Muscle layer of colon (tissue), 2 donors: ENCODE measurements around the gene SLC13A4.

Experiments used
- H3K27ac ChIP-seq: one replicate; pipeline ENCODE4 v1.7.0; 2013; ENCODE audit warnings: low read depth, mild to moderate bottlenecking, low read length, moderate library complexity
- H3K27me3 ChIP-seq, 2 donors: one replicate each; pipeline ENCODE4 v1.7.0; 2013; ENCODE audit warnings: low read length in 2 of 2, mild to moderate bottlenecking in 2 of 2; ENCODE audit not compliant: insufficient read depth in 2 of 2, control insufficient read depth in 1 of 2
- H3K36me3 ChIP-seq: one replicate; pipeline ENCODE4 v1.7.0; 2013; ENCODE audit warnings: mild to moderate bottlenecking, low read length; ENCODE audit not compliant: insufficient read depth
- H3K4me1 ChIP-seq: one replicate; pipeline ENCODE4 v1.7.0; 2013; ENCODE audit warnings: mild to moderate bottlenecking, low read length; ENCODE audit not compliant: insufficient read depth
- H3K4me3 ChIP-seq, 2 donors: one replicate each; pipeline ENCODE4 v1.7.0; 2013; ENCODE audit warnings: low read length in 2 of 2, low read depth in 1 of 2, mild to moderate bottlenecking in 1 of 2, moderate library complexity in 1 of 2
- H3K9ac ChIP-seq: one replicate; pipeline ENCODE4 v1.7.0; 2013; ENCODE audit warnings: low read length
- H3K9me3 ChIP-seq: one replicate; pipeline ENCODE4 v1.7.0; 2013; ENCODE audit warnings: mild to moderate bottlenecking, low read length
- donor health status: abdominal sarcoma.
- donor health status: Adenocarcinoma of cecum.

The SLC13A4 gene

DNA sequence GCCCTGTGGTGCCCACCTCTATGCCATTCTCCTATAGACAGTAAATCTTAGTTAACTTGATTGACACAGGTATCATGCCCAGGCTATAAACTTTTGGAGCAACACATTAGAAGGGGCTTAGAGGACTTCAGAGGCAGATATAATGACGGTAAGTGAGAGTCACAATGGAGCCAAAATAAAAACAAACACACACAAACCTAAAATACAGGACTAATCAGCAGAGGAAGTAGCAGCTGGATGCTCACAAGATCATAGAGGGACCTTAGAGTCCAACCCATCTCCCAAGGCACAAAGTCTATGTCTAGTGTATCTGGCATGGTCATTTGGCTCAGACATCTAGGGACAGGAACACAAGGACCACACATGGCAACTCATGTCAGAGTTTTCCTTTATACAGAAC is 12.3 kb downstream of the SLC13A4 start:
- no peaks in the 10 kb centered on the region for H3K9me3 ChIP-seq
- H3K27ac ChIP-seq = no peak overlapping the region
- no peaks in the 10 kb centered on the region for H3K36me3 ChIP-seq
- no peak overlapping the region for H3K4me3 ChIP-seq
- no peaks in the 10 kb centered on the region for H3K27me3 ChIP-seq
- no peak overlapping the region for H3K9ac ChIP-seq
- H3K4me1 ChIP-seq = peaks cover 6% of the 10 kb centered on the region

DNA sequence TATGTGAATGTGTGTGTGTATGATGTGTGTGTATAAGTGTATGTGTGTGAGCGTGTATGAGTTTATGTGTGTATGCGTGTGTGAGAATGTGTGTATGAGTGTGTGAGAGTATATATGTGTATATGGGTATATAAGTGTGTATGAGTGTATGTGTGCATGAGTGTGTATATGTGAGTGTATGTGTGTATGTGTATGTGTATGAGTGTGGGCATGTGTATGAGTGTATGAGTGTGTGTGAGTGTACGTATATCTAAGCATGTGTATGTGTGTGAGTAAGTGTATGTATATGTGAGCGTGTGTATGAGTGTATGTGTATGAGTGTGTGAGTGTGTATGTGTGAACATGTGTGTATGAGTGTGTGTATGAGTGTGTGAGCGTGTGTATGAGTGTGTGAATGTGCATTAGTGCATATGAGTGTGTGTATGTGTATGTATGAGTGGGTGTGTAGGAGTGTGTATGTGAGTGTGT is 12.9 kb downstream of the SLC13A4 start:
- Histone ChIP-seq H3K27ac (no peak overlapping the region), H3K4me3 (no peak overlapping the region), H3K36me3 (no peaks in the 10 kb centered on the region), H3K4me1 (peaks cover 6% of the 10 kb centered on the region), H3K9ac (no peak overlapping the region), H3K9me3 (no peaks in the 10 kb centered on the region), H3K27me3 (no peaks in the 10 kb centered on the region)

DNA sequence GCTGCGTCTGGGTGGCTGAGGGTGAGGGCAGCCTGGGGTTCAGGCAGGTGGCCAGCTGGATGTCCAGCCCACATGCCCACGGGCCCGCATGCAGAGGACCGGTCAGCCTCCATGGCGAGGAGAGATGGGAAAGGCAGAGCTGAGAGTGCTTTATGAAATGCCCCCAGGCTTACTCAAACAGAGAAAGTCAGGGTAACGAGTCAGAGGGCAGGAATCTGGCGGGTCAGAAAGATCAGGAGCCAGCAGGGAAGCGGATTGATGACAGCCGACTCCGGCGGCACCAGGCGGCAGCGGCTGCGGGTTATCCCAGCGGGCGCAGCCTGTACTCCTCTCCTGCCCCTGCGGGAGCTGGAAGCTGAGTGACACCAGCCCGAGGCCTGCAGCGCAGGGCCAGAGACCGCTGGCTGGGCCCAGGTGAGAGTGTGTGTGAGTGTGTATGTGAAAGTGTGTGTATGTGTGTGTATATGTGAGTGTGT is 13.4 kb downstream of the SLC13A4 start:
- H3K27me3 ChIP-seq = no peaks in the 10 kb centered on the region
- H3K9me3 ChIP-seq = no peaks in the 10 kb centered on the region
- H3K9ac ChIP-seq = no peak overlapping the region
- no peak overlapping the region for H3K4me3 ChIP-seq
- H3K36me3 ChIP-seq = no peaks in the 10 kb centered on the region
- H3K4me1 ChIP-seq = peaks cover 6% of the 10 kb centered on the region
- no peak overlapping the region for H3K27ac ChIP-seq

DNA sequence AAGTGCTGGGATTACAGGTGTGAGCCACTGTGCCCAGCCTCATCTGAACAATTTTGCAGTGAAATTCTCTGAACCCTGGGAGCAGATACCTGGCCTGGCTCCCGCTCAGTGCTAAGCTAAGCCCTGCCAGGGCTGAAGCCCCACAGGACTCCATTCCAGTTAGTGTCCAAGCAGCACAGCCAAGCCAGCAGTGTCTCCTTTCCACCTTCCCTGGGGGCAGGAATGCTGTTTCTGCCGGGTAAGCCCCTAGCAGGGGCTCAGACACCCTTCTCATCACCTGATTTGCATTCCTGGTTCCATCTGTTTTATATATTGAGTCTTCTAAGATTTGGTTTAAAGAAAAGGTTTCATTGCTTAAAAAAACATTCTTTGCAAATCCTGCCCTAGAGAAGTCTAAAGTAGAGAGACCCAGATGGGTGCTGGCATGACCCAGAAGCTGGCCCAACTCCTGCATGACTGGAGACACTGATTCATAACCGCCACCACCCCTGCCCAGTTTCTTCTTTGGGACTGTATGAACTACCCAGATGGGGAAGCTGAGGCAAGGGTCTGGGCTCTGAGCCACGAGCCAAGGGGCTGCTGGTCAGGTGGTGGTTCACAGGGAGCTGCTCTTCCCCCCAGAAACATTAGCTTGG is 14.0 kb downstream of the SLC13A4 start:
- no peak overlapping the region for H3K27ac ChIP-seq
- H3K27me3 ChIP-seq = no peaks in the 10 kb centered on the region
- H3K9ac ChIP-seq = no peak overlapping the region
- H3K4me3 ChIP-seq = no peak overlapping the region
- H3K36me3 ChIP-seq = no peaks in the 10 kb centered on the region
- no peaks in the 10 kb centered on the region for H3K9me3 ChIP-seq
- peaks cover 6% of the 10 kb centered on the region for H3K4me1 ChIP-seq

DNA sequence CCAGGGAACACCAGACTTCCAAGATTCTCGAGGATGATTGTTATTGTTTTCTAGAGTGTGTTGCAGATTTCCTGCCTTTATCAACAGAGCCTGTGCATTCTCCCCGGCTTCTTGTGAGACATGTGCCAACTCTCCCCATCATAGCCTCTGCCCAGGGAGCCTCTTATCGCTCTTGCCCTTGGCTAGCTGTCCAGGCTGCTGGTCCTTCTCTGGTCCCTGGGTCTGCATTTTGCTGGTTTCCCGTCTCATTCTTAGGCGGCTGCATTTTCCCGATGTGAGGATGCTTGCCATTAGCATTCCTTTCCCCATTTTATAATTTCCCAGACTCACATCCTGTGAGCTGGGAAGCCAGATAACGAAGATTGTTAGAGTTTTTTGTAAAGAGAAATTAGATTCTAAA is 15.2 kb downstream of the SLC13A4 start:
- Histone ChIP-seq H3K27ac (no peak overlapping the region), H3K36me3 (no peaks in the 10 kb centered on the region), H3K4me1 (peaks cover 6% of the 10 kb centered on the region), H3K9me3 (no peaks in the 10 kb centered on the region), H3K9ac (no peak overlapping the region), H3K4me3 (no peak overlapping the region), H3K27me3 (no peaks in the 10 kb centered on the region)

DNA sequence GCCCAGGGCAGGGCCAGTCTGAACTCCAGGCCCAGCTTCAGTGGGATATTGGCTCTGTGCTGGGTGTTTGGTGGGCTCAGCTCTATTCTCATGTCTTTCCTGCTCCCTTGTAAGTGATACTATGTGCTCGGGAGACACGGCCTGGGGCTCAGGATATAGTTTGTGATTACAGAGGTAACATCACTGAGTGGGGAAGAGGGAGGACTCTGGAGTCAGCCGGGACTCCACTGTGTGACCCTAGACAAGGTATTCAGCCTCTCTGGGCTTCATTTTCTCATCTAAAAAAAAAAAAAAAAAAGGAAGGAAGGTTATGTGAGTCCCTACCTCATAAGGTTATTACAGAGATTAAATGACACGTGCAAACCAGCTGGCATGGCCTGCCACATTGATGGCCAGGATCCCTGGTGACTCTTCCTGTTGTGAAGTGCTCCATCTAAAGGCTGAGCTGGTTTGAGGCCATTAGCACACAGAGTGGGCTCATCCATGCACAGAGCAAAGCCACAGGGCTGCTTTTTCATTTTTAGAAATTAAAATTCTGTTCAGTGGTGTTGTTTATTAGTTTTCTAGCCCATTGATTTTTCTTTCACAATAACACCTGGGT is 15.7 kb downstream of the SLC13A4 start:
- Histone ChIP-seq H3K4me3 (no peak overlapping the region), H3K36me3 (no peaks in the 10 kb centered on the region), H3K9ac (no peak overlapping the region), H3K9me3 (no peaks in the 10 kb centered on the region), H3K4me1 (peaks cover 6% of the 10 kb centered on the region), H3K27ac (no peak overlapping the region), H3K27me3 (no peaks in the 10 kb centered on the region)

DNA sequence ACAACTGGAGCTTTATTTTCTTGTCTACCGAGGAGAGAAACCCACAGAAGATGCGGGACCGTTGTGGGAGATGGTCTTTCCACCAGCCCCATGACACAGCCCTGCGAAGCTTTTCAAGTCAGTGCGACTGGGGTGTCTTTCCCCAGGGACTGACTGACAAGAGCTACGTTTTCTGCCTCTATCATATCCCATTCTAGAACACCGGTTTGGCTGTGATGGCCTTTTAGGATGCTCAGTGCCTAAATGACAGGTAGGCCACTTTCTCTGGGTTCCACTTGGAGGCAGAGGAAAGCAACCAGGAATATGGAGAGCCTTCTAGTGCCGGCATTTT is 16.9 kb downstream of the SLC13A4 start:
- no peaks in the 10 kb centered on the region for H3K36me3 ChIP-seq
- no peak overlapping the region for H3K9ac ChIP-seq
- no peaks in the 10 kb centered on the region for H3K4me1 ChIP-seq
- no peak overlapping the region for H3K4me3 ChIP-seq
- no peaks in the 10 kb centered on the region for H3K9me3 ChIP-seq
- no peaks in the 10 kb centered on the region for H3K27me3 ChIP-seq
- no peak overlapping the region for H3K27ac ChIP-seq

DNA sequence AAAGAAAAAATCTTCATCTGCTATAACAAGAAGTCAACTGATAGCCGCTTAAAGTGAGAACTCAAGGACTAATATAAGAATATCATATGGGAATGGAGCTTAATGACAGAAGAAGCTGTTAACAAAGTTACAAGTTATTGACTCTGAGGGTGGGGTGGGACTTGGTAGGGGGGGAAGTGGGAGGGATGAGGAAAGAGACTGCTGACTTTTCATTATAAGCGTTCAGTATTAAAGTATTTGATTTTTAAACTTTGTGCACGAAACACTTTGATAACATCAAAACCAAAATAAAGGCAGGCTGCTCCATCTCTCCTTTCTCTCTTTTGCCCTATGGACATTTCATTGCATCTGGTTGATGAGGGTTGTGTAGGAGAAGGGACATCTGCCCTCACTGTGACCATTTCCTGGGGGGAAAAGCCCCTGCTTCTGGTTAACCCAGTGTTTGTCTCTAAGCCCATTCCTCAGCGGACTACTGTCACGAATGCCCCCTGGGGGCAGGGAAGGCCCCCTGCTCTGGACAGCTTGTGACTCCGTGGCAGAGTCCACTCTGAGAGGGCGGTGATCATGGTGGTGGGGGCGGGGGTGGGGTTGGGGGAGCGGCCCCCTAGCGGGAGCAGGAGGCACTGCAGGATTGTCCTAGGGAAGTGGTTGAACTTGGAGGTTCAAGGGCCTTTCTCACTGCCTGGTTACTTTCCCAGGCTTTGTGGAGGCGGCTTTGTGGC is 17.4 kb downstream of the SLC13A4 start:
- Histone ChIP-seq H3K9me3 (no peaks in the 10 kb centered on the region), H3K27me3 (no peaks in the 10 kb centered on the region), H3K27ac (no peak overlapping the region), H3K4me1 (no peaks in the 10 kb centered on the region), H3K9ac (no peak overlapping the region), H3K36me3 (no peaks in the 10 kb centered on the region), H3K4me3 (no peak overlapping the region)

DNA sequence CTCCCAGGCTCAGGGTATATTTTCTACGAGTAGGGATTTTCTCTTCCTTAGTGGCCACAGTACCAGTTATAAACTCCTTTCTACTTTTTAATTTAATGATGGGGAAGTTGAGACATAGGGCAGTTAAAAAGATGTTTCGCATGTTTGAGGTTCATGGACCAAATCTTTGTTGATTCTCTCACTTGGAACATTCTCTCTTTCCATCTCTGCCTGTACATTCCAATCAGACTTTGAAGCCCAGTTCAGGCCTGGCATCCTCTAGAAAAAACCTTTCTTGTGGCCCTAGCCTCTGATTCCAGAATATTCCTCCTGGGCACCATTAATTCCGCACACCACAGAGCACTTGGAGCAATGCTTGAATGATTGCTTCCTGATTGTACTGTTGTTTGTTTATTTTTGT is 18.5 kb downstream of the SLC13A4 start:
- no peaks in the 10 kb centered on the region for H3K9me3 ChIP-seq
- H3K36me3 ChIP-seq = no peaks in the 10 kb centered on the region
- no peaks in the 10 kb centered on the region for H3K27me3 ChIP-seq
- H3K27ac ChIP-seq = no peak overlapping the region
- H3K4me3 ChIP-seq = no peak overlapping the region
- no peak overlapping the region for H3K9ac ChIP-seq
- H3K4me1 ChIP-seq = no peaks in the 10 kb centered on the region

DNA sequence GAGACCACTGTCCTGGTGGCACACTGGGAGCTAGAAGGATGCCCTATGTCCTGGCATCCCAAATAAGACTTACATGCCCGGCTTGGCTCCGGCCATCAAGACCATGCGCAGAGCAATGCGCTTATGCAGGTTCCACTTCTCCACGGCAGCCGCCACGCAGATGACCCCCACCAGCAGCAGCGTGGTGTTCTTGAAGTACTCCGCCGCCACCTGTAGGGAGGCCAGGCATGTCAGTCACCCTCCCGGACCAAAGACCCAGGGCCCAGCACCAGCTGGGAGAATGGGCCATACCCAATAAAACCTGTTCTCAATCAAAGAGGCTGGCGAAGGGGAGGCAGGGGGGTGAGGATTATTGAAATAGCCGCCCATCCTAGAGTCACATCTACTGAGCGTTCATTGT is 19.9 kb downstream of the SLC13A4 start:
- Histone ChIP-seq H3K27ac (no peak overlapping the region), H3K4me1 (no peaks in the 10 kb centered on the region), H3K27me3 (no peaks in the 10 kb centered on the region), H3K9ac (no peak overlapping the region), H3K9me3 (no peaks in the 10 kb centered on the region), H3K36me3 (no peaks in the 10 kb centered on the region), H3K4me3 (no peak overlapping the region)

DNA sequence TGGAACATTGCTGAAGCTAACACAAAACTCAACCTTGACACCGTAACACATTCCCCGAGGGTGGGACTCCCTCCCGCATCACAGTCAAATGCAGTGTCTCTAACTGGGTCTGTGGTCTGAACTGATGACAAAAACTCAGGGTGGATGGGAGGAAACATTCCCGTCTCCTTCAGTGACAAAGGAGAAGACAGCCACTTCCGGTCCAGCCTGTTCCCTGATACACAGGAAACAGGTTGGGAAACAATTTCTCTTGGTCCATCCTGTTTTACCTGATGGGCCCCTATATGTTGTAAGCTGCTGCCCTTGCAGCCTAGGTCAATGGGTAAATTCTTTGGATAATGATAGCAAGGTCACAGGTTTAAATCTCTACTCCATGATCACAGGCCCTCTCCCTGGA is 20.4 kb downstream of the SLC13A4 start:
- no peak overlapping the region for H3K9ac ChIP-seq
- H3K4me3 ChIP-seq = no peak overlapping the region
- no peaks in the 10 kb centered on the region for H3K27me3 ChIP-seq
- no peaks in the 10 kb centered on the region for H3K36me3 ChIP-seq
- no peaks in the 10 kb centered on the region for H3K9me3 ChIP-seq
- no peak overlapping the region for H3K27ac ChIP-seq
- H3K4me1 ChIP-seq = no peaks in the 10 kb centered on the region
